HG03039 (cell line): Measurements from ENCODE around the gene CERK.
"Not testable (repeated sequence)": the region's sequence is repeated elsewhere in the genome, so short reads cannot be mapped to it uniquely, and the experiment has no call there.

Experiments used
- ATAC-seq: cut with Tn5 transposase; IDR thresholded peaks from one replicate; pipeline ENCODE4 v1.9.1; 2021; ENCODE audit warnings: mild to moderate bottlenecking, moderate library complexity; ENCODE audit not compliant: unreplicated experiment

The CERK gene

DNA sequence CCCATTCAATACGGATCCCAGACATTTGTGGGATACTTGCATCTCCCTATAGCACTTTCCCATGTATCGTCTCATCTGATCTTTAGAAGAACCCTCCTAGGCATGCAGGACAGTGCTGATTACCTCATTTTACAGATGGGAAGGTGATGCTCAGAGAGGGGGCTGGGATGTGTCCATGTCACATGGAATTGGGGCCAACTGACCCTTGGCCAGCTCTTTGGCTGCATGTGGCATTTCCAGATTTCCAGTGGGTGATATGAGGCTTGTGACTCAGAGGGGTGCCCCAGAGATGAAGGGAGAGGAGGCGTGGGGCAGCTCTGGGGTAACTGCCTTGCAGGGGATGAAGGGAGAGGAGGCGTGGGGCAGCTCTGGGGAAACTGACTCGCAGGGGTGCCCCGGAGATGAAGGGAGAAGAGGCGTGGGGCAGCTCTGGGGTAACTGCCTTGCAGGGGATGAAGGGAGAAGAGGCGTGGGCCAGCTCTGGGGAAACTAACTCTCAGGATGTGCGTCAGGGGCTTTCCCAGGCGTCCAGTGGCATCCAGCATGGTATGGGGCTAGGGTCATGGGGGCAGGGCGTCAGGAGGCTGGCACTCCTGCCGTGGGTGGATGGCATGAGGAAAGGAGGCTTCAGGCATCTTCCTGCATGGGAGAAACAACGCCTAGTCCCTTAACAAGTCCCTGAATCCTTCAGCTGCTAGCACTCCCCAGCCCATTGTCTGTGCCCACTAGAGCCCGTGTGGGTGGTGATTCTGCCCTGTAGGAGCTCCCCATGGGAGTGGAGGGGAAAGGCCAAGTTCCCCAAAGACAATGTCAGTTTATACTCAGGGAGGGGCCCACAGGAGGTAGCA is 11.9 kb upstream of the CERK start:
- no peak for ATAC-seq

DNA sequence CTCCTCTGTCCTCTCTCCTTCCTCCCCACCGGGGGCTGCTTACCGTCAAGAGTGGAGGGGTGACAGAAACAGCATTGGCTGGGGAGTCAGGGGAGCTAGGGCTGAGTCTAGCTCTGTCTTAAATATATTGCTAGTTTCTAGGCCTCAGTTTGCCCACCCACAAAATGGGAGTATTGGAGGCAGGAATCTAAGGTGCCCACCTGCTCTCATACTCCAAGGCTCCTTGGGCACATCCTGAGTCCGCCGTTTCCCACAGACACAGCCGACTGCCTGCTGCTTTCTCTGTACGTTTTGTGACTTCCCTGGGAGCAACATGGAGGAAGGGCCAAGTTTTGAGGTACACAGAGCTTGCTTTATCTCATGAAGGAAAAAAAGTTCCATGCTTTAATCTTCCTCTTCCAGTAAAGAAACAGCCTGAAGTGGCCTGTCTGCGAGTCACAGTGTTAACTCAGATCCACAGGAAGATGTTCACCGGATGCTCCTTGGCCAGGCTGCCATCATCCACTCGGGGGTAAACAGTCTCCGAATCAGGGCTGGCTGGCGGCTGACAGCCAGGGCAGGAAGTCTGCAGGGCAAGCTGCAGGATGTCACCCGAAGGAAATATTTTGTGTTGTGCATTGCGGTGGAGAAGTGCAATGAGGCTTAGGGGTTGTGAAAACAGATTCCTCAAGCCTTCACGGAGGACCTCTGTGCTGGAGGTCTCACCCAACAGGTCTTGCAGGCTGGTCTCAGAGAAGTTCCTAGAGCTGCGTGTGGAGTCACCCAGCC is 11.0 kb upstream of the CERK start:
- no peak for ATAC-seq

DNA sequence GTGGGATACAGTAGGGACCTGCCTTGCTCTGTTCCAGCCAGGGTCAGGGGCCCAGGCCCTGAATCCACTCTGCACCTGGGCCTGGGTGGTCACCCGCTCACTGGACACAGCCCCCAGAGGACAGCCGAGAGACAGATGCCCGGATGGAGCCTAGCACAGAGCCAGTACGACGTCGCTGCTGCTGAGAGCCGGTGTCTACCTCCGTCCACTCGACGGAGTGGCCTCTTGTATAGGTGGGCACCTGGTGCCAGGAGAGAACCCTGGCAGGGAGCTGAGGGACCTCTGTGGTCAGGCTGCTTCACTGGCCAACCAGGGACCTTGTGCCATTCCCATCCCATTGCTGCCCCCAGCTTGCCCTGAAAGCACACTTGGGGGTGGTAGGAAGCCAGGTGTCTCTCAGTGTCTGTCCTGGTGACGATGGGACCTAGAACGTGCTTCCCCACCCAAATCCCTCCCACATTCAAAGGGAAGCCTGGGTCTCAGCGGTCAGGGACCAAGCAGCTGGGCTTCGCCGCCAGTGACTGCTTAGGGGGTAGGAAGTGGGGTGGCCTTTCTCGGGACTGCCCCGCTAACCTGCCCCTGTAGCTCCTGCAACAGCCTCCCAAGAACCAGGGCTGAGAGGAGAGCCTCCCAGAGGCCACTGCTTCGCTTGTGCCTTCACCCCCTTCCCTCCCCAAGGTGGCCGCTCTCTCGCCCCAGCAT is 10.3 kb upstream of the CERK start:
- ATAC-seq = no peak

DNA sequence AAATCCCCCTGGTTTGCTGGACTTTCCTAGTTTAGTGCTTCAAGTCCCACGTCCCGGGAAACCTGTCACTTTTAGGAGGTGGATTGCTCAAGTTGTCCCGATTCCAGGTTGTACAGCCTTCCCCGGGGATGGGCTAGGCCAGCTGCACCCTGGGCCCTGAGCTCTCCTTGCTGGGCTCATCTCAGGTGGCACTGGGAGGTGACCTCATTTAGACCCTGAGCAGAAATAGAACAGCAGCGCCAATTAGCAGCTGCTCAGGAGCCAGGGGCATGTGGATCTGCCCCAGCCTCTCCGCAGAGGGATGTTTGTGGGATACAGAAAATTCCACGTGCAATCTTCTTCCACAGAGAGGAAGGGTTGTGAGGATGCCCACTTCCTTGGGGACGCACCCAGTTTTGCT is 9.6 kb upstream of the CERK start:
- ATAC-seq = no peak

DNA sequence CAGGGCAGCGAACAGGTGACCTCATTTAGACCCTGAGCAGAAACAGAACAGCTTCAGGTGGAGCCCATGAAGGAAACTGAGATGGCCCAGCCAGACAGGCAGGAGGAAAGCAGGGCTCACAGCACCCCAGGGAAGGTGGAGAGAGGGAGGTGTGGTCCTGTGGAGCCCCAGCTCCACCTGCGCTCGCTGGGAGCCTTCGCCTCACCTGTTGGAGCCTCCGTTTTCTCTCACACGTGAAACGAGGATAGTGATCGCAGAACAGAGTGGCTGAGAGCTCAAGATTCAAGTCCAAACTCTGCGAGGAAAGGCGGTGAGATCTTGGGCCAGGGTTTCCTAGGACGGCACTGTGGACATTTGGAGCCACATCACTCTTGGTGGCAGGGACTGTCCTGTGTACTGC is 8.6 kb upstream of the CERK start:
- ATAC-seq = no peak

DNA sequence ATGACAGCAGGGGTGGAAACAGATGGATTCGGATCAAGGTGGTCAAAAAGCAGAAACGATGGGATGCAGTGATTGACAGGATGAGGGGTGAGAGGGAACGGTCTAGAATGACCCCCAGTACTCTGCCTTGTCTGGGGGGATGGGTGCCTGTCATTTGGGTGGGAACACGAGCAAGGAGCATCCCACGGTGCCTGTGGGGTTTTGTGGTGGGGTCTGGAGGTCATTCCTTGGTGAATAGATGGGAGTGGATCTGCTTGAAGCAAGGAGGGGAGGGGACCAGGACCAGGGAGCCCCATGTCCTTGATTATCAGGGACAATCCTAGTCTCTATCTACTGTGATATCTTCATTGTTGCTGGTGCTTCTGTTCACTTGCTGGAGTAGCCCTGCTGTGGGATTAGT is 8.1 kb upstream of the CERK start:
- ATAC-seq = no peak

DNA sequence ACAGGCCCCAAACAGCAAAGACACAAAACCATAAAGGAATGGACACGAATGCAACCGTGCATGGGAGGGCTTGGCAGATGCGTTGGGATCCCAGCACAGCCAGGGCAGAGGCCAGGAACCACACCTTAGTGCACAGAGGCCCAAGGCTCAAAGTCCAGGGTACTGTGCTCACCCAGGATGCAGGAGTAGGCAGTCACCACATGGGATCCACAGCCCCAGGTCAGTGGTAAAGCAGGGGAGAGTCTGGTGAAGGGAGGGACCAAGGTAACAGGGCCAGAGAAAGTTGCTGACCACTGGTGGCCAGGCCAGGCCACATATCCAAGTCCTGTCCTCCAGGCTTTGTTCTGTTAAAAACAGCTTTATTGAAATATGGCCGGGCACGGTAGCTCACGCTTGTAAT is 6.5 kb upstream of the CERK start:
- ATAC-seq = no peak

DNA sequence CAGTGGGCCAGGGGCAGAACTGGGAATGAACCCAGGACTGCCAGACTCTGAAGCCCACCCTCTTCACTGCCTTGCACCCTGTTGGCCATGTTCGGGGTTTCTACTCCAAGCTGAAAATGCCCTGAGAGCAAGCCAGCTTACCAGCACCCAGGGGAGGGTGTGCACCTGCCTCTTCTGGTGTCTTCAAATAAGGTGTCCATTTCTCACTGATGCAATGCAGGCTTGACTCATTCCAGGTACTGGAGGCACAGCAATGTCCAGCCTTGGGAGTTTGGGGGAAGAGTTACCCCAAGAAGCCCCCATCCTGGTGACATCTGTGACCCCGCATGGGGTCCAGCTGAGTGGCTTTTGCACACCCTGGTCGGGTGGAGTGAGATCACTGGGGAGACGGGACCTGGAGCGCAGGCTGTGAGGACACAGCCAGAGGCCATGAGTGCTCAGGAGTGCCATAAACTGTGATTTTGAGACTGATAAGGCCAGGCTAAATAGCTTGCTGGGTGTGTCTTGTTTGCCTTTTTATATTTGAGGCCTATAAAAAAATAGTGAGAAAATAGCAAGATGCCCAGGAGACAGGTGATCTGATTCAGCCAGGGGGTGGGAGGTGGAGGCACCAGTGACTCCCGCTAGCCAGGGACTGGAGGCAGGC is 4.6 kb upstream of the CERK start:
- ATAC-seq = no peak

DNA sequence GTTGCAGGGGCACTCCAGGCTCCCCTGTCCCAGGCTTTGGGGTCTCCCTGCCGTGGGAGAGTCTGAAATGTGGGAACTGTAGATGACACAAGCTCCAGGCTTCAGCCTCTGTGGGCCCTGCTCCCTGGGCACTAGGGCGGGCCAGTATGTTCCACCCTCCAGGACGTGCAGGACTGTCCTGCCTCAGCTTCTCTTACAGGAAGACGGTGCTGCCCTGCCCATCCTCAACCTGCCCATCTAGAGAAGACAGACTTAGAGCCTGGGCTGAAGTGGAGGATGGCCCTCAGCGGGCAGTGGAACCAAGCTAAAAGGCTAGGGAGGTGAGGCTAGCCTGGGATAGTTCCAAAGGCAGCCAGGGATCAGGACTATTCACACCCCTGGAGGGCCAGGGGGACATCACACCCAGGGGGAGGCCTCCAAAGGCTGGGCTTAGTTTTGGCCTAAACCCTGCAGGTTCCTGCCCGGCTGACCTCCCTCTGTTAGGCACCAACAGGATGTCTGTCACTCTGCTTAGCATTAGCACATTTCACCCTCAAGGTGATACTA is 4.0 kb upstream of the CERK start:
- no peak for ATAC-seq

DNA sequence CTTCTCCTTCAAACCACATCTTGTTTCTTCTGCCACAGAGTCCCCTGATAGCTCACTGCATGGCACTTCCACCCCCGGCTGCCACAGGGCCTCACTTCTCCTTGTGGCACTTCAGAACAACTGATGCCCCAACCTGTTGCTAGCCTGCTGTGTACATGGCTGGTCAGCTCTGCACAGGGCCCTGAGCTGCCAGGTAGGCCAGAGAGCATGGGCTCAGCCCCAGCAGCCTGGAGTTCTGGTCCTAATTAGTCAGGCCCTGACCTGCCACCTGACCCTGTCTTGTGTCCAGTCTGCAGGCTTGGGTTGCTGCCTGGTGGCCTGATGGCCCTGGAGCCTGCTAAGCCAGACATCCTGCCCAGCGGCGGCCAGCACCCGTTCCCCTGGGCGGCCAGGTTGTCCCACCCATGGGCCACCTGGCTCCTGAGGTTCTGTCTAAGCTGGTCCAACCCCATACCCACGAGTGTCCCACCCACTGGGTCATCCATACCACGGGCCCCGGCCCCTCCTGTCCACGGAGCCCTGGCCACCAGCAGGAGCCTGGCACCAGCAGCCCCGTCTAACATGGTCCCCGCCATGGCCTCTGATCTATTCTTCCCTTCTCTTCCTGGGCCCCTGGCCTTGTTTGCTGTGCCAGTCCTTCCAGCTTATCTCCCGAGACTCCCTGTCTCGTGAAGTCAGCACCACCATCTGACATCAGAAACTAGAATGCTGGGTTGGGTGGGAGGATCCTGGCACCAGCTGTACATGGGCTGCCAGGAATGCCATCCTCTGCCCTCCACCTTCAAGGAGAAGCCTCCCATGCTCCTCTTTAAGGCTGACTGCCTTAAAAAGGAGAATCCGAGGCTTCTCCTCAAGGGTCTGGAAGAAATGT is 3.1 kb upstream of the CERK start:
- ATAC-seq = no peak

DNA sequence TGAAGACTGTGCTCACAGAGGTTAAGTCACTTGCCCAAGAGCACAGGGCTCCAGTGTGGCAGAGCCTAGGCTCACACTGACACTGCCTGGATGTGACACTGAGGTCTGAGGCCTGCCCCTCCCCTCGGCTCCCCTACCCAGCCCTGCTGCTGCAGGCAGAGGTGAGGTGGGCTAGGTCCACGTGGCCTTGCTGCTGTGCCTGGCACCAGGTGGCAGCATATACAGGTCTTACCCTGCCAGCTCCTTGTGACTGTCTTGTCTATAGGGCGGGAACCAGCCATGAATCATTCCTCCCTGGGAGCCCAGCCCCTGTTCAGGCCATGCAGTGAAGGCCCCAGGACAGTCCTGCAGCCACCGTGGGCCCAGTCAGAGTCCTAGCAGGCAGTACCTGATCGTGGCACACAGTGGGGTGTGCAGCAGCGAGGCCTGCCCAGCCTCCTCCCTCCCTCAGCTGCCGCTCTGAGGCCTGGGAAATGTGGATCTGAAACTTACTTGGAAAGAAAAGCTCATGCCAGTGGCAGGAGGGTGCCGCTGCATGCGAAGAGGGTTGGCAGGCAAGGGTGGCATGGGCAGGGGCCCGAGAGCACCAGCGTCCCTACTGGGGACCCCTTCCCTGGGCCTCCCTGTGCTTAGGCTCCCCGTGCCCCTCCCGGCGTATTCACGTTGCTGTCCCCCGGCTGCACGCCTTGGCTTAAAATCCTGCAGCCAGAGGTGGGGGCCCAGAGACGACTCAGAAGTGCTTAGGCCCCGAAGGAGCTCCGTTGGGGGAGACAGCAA is 1.2 kb upstream of the CERK start:
- no peak for ATAC-seq

DNA sequence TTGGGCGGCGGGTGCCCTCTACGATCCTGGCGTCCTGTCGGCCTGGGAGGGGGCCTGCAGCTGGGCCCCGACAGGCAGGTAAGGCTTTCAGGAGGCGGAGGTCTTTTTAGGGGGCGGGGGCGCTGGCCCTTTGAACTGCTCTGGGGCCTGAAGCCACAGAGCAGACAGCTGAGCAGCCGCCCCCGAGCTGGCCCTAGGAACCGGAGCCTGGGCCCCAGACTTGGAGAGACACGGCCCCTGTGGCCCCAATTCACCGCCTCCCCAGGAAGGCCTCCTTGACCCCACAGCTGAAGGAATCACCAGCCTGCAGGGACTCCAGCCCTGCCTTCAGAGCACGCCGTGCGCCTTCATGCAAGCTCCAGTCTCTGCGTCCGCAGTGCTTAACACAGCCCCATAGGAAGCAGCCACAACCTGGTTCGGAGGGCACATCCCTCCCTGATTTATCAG is 618 bp upstream of the CERK start:
- ATAC-seq = no peak

DNA sequence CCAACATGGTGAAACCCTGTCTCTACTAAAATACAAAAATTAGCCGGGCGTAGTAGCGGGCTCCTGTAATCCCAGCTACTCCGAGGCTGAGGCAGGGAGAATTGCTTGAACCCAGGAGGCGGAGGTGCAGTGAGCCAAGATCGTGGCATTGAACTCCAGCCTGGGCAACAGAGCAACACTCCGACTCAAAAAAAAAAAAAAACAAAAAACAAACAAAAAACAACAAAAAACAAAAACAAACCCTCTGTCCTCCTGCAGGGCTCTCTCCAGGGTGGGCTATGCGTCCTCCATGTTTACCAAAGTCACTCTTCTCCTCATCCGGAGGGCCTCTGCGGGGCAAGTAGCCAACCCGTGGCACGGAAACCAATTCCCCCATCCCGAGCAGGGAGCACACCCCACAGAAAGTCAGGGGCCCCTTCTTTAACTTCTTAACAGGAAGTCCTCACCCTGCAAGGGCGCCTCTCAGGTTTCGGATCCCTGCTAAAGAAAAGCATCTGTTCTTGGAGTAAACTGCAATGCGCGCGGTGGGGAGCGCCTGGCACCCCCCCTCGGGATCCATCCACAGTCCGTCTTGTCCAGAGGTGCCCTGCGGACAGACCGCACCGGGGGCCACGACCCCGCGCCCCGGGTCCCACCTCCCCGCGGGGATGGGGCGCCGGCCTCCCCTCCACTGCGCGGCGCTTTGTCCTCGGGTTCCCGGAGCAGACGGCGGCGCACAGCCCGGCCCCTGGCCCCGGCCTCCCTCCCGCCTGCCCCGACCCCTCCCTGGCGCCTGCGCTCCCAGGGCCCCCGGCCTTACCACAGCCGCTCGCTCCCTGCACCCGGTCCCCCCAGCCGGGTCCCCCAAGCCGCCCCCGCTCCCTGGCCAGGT is 712 bp downstream of the CERK start:
- ATAC-seq = peak; percentile 32

DNA sequence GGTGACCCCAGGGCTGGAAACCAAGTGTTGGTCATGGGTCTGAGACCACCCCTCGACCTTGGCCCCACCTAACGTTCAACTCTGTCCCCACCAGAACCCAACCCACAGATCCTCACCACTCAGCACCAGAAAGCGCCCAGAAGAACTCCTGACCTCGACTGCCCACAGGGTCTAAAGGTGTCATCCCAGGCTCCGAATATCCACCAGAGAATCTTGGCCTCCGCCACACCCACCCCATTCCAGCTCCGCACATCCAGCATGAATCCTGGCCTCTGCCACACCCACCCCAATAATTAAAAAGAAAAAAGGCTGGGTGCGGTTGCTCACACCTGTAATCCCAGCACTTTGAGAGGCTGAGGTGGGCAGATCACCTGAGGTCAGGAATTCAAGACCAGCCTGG is 1.3 kb downstream of the CERK start:
- ATAC-seq = no peak

DNA sequence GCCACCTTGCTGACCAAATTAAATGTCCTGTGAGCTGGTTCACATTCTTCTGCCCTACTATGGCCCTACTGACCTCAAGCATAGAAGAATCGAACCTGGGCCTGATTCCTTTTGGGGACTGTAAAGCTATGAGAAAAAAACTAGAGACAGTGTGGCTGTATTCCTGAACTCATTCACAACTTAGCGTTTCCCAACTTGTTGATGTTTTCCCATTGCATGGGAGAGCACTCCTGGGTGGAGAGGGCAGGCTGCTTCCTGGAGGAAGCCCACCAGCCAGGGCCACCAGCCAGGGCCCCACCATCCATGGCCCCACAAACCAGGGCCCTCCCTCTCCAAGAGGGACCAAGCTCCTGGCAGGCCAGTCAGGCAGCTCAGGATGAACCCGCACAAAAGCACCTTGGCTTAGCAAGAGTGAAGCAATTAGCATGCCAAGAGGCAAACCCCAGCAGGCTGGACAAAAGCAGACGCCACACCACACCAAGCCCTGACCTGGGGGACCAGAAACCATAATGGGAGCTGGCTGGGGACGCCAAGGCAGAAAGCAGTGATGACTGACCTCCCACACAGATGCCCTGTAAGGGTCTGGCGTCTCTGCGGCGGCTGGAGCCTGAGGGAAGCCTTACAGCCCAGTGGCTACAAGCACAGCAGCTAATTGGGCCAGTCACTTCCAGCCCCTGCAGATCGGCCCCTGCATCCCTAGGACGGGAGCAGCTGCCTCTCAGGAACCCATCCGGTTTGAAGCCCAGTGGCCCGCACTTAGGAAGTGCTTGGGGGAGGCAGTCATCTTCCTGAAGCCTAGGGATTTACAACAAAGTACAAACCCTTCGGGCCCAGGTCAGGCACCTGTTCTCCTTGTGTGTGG is 2.1 kb downstream of the CERK start:
- no peak for ATAC-seq

DNA sequence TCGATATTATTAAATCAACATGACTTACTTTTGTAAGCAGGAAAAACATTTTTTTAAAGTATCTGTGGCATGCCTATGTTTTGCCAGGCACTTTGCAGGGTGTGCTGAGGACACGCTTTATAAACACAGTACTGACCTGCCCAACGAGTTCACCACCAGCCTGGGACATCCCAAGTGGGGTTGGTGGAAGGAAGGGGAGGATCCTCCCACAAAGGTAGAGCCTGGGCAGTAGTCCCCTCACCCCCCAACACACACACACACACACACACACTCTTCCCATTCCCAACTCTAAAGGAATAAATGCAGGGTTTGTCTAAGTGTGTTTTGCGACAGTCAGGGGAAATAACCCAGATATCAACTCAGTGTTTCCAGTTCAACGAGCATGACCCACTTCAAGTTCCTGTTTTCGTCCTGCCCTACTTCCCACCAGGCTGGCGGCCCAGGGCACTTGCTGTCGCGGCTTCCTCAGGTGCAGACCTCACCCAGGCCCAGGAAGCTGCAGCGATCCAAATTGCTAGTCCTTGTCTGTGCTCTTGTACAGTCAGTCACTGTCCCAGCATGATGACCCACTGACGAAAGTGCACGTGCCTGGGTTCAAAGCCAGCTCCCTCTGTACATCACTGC is 3.1 kb downstream of the CERK start:
- no peak for ATAC-seq

DNA sequence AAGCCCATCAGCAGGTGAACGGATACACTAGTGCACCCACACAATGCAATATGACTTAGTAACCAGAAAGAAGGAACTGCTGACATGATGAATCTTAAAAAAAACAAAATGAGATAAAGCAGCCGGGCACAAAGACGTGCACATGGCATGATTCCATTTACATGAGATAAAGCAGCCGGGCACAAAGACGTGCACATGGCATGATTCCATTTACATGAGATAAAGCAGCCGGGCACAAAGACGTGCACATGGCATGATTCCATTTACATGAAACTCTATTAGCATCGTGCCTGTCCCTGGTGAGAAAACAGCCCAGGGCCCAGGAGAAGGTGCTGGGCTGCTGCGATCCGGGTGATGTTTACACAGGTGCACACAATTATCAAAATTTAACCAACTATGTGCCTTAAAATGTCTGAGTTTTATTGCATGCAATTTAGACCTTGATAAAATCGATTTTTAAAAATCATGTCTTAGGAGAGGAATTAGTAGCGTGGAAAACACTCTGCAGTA is 3.8 kb downstream of the CERK start:
- not testable (repeated sequence) for ATAC-seq
